Mucosa of gallbladder (tissue), 1 donor: ENCODE data around the gene SRGAP1. TPM values are rescaled to one million over a fixed set of nuclear protein-coding genes. Genes with fewer than 3 reads are reported as not detected.
"Not testable (repeated sequence)": the region's sequence is repeated elsewhere in the genome, so short reads cannot be mapped to it uniquely, and the experiment has no call there.

ENCODE experiments used
- DNase-seq: peaks from one replicate; pipeline ENCODE4 v3.0.0-alpha.2; 2020; ENCODE audit warnings: low spot score
- total RNA-seq: library from RNA; stranded (reverse); gene quantifications from one replicate; pipeline ENCODE4 v1.2.1, GENCODE V29; 2021
- donor health status: DM: no; HTN: no; CAD: no.

SRGAP1 gene
- total RNA-seq, 1 donor from 2014 or later: 13.5 TPM

- no peak for DNase-seq
These were observed 325.5 kb downstream of the SRGAP1 start for GRCh38 chr12:64170024-64170423.

GRCh38 chr12:64170730-64171129 is 326.2 kb downstream of the SRGAP1 start:
- no peak for DNase-seq

GRCh38 chr12:64171715-64172114 is 327.2 kb downstream of the SRGAP1 start:
- no peak for DNase-seq

- DNase-seq: no peak
These were observed 327.9 kb downstream of the SRGAP1 start for GRCh38 chr12:64172143-64172970.

GRCh38 chr12:64173456-64173855 is 329.0 kb downstream of the SRGAP1 start:
- no peak for DNase-seq

- no peak for DNase-seq
These were observed 330.9 kb downstream of the SRGAP1 start for GRCh38 chr12:64175254-64175945.

- DNase-seq: no peak
These were observed 332.5 kb downstream of the SRGAP1 start for GRCh38 chr12:64177001-64177400.

- no peak for DNase-seq
These were observed 333.6 kb downstream of the SRGAP1 start for GRCh38 chr12:64178122-64178521.

GRCh38 chr12:64180951-64181350 is 336.5 kb downstream of the SRGAP1 start:
- no peak for DNase-seq

GRCh38 chr12:64181430-64182291 is 337.2 kb downstream of the SRGAP1 start:
- DNase-seq: peak; percentile 59

- no peak for DNase-seq
These were observed 339.7 kb downstream of the SRGAP1 start for GRCh38 chr12:64184216-64184615.

- DNase-seq: no peak
These were observed 342.3 kb downstream of the SRGAP1 start for GRCh38 chr12:64186789-64187188.

- no peak for DNase-seq
These were observed 342.9 kb downstream of the SRGAP1 start for GRCh38 chr12:64187370-64187769.

GRCh38 chr12:64187794-64188193 is 343.3 kb downstream of the SRGAP1 start:
- no peak for DNase-seq

- DNase-seq: no peak
These were observed 345.0 kb downstream of the SRGAP1 start for GRCh38 chr12:64189530-64189929.

- DNase-seq: no peak
These were observed 345.6 kb downstream of the SRGAP1 start for GRCh38 chr12:64190140-64190539.

GRCh38 chr12:64192644-64193444 is 348.3 kb downstream of the SRGAP1 start:
- no peak for DNase-seq

GRCh38 chr12:64193931-64194330 is 349.4 kb downstream of the SRGAP1 start:
- DNase-seq: no peak

GRCh38 chr12:64194333-64195149 is 350.0 kb downstream of the SRGAP1 start:
- DNase-seq: no peak

- not testable (repeated sequence) for DNase-seq
These were observed 351.3 kb downstream of the SRGAP1 start for GRCh38 chr12:64195841-64196240.
